Measurements from ENCODE around the gene VSTM2L. TPM values are rescaled to one million over a fixed set of nuclear protein-coding genes. Genes with fewer than 3 reads are reported as not detected.

VSTM2L gene
- total and polyA plus RNA-seq, 2 donors (not counting 3 experiments of a cell fraction or from before 2014, with no cell fraction given), result 0.18 TPM; not detected in 1

DNA sequence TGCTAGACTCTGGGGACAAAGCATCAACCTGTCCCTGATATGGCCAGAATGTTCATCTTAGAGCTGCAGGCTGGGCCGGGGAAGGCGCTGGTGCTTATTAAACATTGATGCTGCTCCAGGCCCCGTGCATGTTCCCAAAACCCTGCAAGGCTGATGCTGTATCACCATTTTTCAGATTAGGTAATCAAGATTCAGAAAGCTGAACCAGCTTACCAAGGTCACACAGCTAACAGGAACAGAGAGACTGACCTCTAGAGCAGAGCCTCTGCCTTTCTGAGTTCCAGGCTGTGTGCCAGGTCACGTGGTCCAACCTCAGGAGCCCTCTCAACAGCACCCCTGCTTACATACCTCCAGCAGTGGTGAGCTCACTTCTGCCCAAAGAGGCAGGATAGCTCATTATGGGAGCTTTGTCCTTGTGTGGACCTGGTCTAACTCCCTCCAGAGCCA lies 16.1 kb upstream of the VSTM2L start:
- intact Hi-C loops (cut with micrococcal nuclease), result no loop called here
- BruUV-seq (replicated peaks), result no TSS peak
- FAIRE-seq (no peak), DNase-seq (ENCODE audit: low read depth, low spot score) (no peak)
- no peaks in the 10 kb centered on the region for H3K27me3 ChIP-seq (ENCODE audit: control insufficient read depth in 2 of 2, insufficient read depth in 2 of 2, low read length in 2 of 2)
- H3K4me1 ChIP-seq (ENCODE audit: control insufficient read depth, extremely low read depth, insufficient read depth, low read length), result no peaks in the 10 kb centered on the region
- no peaks in the 10 kb centered on the region for H3K9me1 ChIP-seq (replicated peaks; ENCODE audit: control insufficient read depth, extremely low read depth, insufficient read depth, low read length)
- no peak overlapping the region for H2AFZ ChIP-seq (ENCODE audit: low read depth, low read length)
- ChIA-PET CTCF (no interaction called here), POLR2A (no interaction called here)
- no peaks in the 10 kb centered on the region for H3K36me3 ChIP-seq (ENCODE audit: control insufficient read depth in 2 of 2, extremely low read depth in 1 of 2, insufficient read depth in 2 of 2, low read length in 2 of 2)
- H3K9ac ChIP-seq (replicated peaks; ENCODE audit: extremely low read depth, insufficient read depth, low read length), result no peak overlapping the region
- H3K9me3 ChIP-seq (replicated peaks; ENCODE audit: control insufficient read depth, insufficient read depth, low read length), result no peaks in the 10 kb centered on the region
- H4K20me1 ChIP-seq (replicated peaks; ENCODE audit: control insufficient read depth, extremely low read depth, insufficient read depth, low read length), result no peaks in the 10 kb centered on the region
- no peak overlapping the region for H3K27ac ChIP-seq (ENCODE audit: insufficient read depth, low read depth, low read length)
- dilution Hi-C loops (cut with MboI; ENCODE audit: extremely low pct_ligation_motif_present, low sequenced_read_pairs), result no loop called here
- TF ChIP-seq FOS (IDR thresholded peaks at IDR 0.05; ENCODE audit: borderline replicate concordance, insufficient read depth, low read length) (no peak), CTCF (IDR thresholded peaks at IDR 0.05; ENCODE audit: extremely low read depth in 1 of 2, insufficient read depth in 1 of 2, low read depth in 1 of 2, low read length in 2 of 2) (no peak), MYC (IDR thresholded peaks at IDR 0.05; ENCODE audit: low read depth, low read length) (no peak), MAX (IDR thresholded peaks at IDR 0.05; ENCODE audit: insufficient read depth, insufficient read length) (no peak), GATA2 (IDR thresholded peaks at IDR 0.05; ENCODE audit: insufficient read depth, insufficient read length, low read depth, low read length) (no peak)
- H3K4me2 ChIP-seq (ENCODE audit: insufficient read depth, low read length), result no peak overlapping the region
- H3K79me2 ChIP-seq (ENCODE audit: control insufficient read depth, insufficient read depth, low read length), result no peaks in the 10 kb centered on the region
- H3K4me3 ChIP-seq (replicated peaks in 1 of 3; ENCODE audit: insufficient read depth in 1 of 3, low read depth in 1 of 3, low read length in 3 of 3), result no peak overlapping the region

GRCh38 chr20:37888641-37889040 lies 14.3 kb upstream of the VSTM2L start:
- no peak overlapping the region for H3K4me2 ChIP-seq (ENCODE audit: insufficient read depth, low read length)
- no peaks in the 10 kb centered on the region for H4K20me1 ChIP-seq (replicated peaks; ENCODE audit: control insufficient read depth, extremely low read depth, insufficient read depth, low read length)
- H3K9ac ChIP-seq (replicated peaks; ENCODE audit: extremely low read depth, insufficient read depth, low read length), result no peak overlapping the region
- no peaks in the 10 kb centered on the region for H3K36me3 ChIP-seq (ENCODE audit: control insufficient read depth in 2 of 2, extremely low read depth in 1 of 2, insufficient read depth in 2 of 2, low read length in 2 of 2)
- H2AFZ ChIP-seq (ENCODE audit: low read depth, low read length), result no peak overlapping the region
- H3K27me3 ChIP-seq (ENCODE audit: control insufficient read depth in 2 of 2, insufficient read depth in 2 of 2, low read length in 2 of 2), result no peaks in the 10 kb centered on the region
- no peaks in the 10 kb centered on the region for H3K9me1 ChIP-seq (replicated peaks; ENCODE audit: control insufficient read depth, extremely low read depth, insufficient read depth, low read length)
- intact Hi-C loops (cut with micrococcal nuclease), result no loop called here
- TF ChIP-seq POLR2AphosphoS5 (IDR thresholded peaks at IDR 0.05; ENCODE audit: insufficient read depth, low read depth, low read length), result no peak
- no peak for TF ChIP-seq MYC (IDR thresholded peaks at IDR 0.05; ENCODE audit: low read depth, low read length)
- no peak for TF ChIP-seq POLR2A (IDR thresholded peaks at IDR 0.05; ENCODE audit: low read depth, low read length)
- TF ChIP-seq MAX (IDR thresholded peaks at IDR 0.05; ENCODE audit: insufficient read depth, insufficient read length), result no peak
- TF ChIP-seq JUN (IDR thresholded peaks at IDR 0.05; ENCODE audit: borderline replicate concordance, insufficient read depth, insufficient read length, low read depth), result no peak
- TF ChIP-seq FOS (IDR thresholded peaks at IDR 0.05; ENCODE audit: borderline replicate concordance, insufficient read depth, low read length), result no peak
- TF ChIP-seq EZH2 (IDR thresholded peaks at IDR 0.05; ENCODE audit: borderline replicate concordance, low read depth, low read length, severe bottlenecking), result no peak
- no peak for TF ChIP-seq CTCF (IDR thresholded peaks at IDR 0.05; ENCODE audit: extremely low read depth in 1 of 2, insufficient read depth in 1 of 2, low read depth in 1 of 2, low read length in 2 of 2)
- TF ChIP-seq GATA2 (IDR thresholded peaks at IDR 0.05; ENCODE audit: insufficient read depth, insufficient read length, low read depth, low read length), result no peak
- ChIA-PET CTCF (no interaction called here), POLR2A (no interaction called here)
- dilution Hi-C loops (cut with MboI; ENCODE audit: extremely low pct_ligation_motif_present, low sequenced_read_pairs), result no loop called here
- no TSS peak for BruUV-seq (replicated peaks)
- FAIRE-seq (no peak), DNase-seq (ENCODE audit: low read depth, low spot score) (no peak)
- H3K9me3 ChIP-seq (replicated peaks; ENCODE audit: control insufficient read depth, insufficient read depth, low read length), result no peaks in the 10 kb centered on the region
- H3K27ac ChIP-seq (ENCODE audit: insufficient read depth, low read depth, low read length), result no peak overlapping the region
- H3K4me3 ChIP-seq (replicated peaks in 1 of 3; ENCODE audit: insufficient read depth in 1 of 3, low read depth in 1 of 3, low read length in 3 of 3), result no peak overlapping the region
- no peaks in the 10 kb centered on the region for H3K79me2 ChIP-seq (ENCODE audit: control insufficient read depth, insufficient read depth, low read length)
- no peaks in the 10 kb centered on the region for H3K4me1 ChIP-seq (ENCODE audit: control insufficient read depth, extremely low read depth, insufficient read depth, low read length)
